Ovary (tissue), 3 donors: Measurements from ENCODE around the gene MICOS13.

Source experiments
- POLR2A ChIP-seq: fragments of 450-650 bp; IDR thresholded peaks from one replicate; pipeline ENCODE4 v1.6.1; 2017; ENCODE audit warnings: antibody characterized with exemption, mild to moderate bottlenecking, moderate library complexity
- TF ChIP-seq, protein P1 (sequence below), 3 donors: fragments of 450-650 bp in 2 of 3; fragments of 200-600 bp in 1 of 3; IDR thresholded peaks; one replicate each; pipeline versions ENCODE4 v1.5.1 to v1.8.0; 2016 to 2022; ENCODE audit warnings: antibody characterized with exemption in 3 of 3, mild to moderate bottlenecking in 1 of 3
- donor health status: DM: no; HTN: no; CAD: no.

DNA sequence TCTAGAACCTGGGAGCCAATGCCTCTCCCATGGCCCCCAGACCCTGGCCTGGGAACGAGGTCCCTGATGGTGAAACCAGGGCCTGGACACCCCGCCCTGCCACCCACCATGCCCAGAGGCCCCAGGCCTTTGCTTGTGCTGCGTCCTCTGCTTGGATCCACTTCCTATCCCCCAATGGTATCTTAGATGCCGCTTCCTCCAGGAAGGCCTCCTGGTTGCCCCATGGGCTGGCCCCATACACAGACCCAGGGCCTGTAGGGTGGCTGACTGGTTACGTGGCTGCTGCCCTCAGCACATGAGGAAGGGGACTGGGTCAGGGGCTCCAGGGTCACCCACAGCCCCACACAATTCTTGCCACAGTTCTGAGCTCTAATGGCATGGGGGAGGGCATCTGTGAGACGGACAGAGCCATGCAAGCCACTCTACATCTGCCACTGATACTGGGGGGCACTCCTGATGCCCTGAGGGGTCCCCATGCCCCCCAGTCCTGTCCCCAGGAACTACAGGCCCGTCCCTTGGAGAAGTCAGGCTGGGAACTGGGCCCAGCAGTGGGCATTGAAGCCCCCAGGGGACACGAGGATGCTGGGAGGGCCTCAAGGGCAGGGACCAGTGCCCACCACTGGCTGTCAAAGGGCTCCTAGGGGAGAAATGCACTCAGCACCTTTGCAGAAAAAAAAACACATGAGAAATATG is 14.8 kb upstream of the MICOS13 start:
- TF ChIP-seq, protein P1, sequence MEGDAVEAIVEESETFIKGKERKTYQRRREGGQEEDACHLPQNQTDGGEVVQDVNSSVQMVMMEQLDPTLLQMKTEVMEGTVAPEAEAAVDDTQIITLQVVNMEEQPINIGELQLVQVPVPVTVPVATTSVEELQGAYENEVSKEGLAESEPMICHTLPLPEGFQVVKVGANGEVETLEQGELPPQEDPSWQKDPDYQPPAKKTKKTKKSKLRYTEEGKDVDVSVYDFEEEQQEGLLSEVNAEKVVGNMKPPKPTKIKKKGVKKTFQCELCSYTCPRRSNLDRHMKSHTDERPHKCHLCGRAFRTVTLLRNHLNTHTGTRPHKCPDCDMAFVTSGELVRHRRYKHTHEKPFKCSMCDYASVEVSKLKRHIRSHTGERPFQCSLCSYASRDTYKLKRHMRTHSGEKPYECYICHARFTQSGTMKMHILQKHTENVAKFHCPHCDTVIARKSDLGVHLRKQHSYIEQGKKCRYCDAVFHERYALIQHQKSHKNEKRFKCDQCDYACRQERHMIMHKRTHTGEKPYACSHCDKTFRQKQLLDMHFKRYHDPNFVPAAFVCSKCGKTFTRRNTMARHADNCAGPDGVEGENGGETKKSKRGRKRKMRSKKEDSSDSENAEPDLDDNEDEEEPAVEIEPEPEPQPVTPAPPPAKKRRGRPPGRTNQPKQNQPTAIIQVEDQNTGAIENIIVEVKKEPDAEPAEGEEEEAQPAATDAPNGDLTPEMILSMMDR (IDR thresholded peaks at IDR 0.05) = no peak
- no peak for TF ChIP-seq POLR2A
